ENCODE measurements around the gene GSTO2. TPM values are rescaled to one million over a fixed set of nuclear protein-coding genes. Genes with fewer than 3 reads are reported as not detected.
A peak's percentile ranks its signal among the peaks of the same experiment; 100 is the strongest.

Gene GSTO2
- total RNA-seq, 2 experiments from 2014 or later: 1.6 TPM

GRCh38 chr10:104351061-104351702 is 82.2 kb downstream of the GSTO2 start:
- H3K9me2 ChIP-seq (ENCODE audit: insufficient read depth, low read length): no peaks in the 10 kb centered on the region
- H3K9me3 ChIP-seq (ENCODE audit: low read length): no peaks in the 10 kb centered on the region
- H3K4me3 ChIP-seq (ENCODE audit: low read depth, low read length, poor library complexity, severe bottlenecking): no peak overlapping the region
- no peaks in the 10 kb centered on the region for H3K36me3 ChIP-seq (ENCODE audit: insufficient read depth, low read length)
- H4K20me1 ChIP-seq (ENCODE audit: insufficient read depth, low read length): no peaks in the 10 kb centered on the region
- no TSS peak for BruUV-seq (replicated peaks)
- H3K4me1 ChIP-seq (ENCODE audit: insufficient read depth, low read length, poor library complexity, severe bottlenecking): peaks cover 53% of the 10 kb centered on the region
- H3K27ac ChIP-seq (ENCODE audit: low read depth, low read length, poor library complexity, severe bottlenecking): no peak overlapping the region
- intact Hi-C loops (cut with micrococcal nuclease; ENCODE audit: unreplicated experiment): loop anchor here (5.0 kb wide), 1 partner anchor 229 kb away; the partner anchor contains the start of gene SFR1
- TF ChIP-seq EZH2phosphoT487 (IDR thresholded peaks at IDR 0.05; ENCODE audit: borderline replicate concordance, low read depth, low read length) (no peak), CTCF (conservative IDR thresholded peaks at IDR 0.05; ENCODE audit: low read length) (no peak)
- no peak overlapping the region for H2AFZ ChIP-seq (ENCODE audit: low read length)
- POLR2A ChIA-PET: interaction anchor here (0.7 to 1.3 kb wide), 5 partner anchors 29 to 368 kb away, joined by 3 to 4 read pairs (median 4); no protein-coding TSS in a partner anchor
- no peak for DNase-seq (ENCODE audit: low spot score)
- H3K4me2 ChIP-seq (ENCODE audit: low read length): no peak overlapping the region
- CTCF ChIA-PET (ENCODE audit: unreplicated experiment): interaction anchor here (1.4 to 3.5 kb wide), 4 partner anchors 45 to 60 kb away, joined by 4 to 28 read pairs (median 6); no protein-coding TSS in a partner anchor
- H3K79me2 ChIP-seq (ENCODE audit: insufficient read depth, low read depth, low read length): no peaks in the 10 kb centered on the region

GRCh38 chr10:104351919-104352318 is 82.9 kb downstream of the GSTO2 start:
- Histone ChIP-seq H3K36me3 (ENCODE audit: insufficient read depth, low read length) (no peaks in the 10 kb centered on the region), H4K20me1 (ENCODE audit: insufficient read depth, low read length) (no peaks in the 10 kb centered on the region), H3K4me3 (ENCODE audit: low read depth, low read length, poor library complexity, severe bottlenecking) (peak overlapping the region; percentile 68), H3K9me2 (ENCODE audit: insufficient read depth, low read length) (no peaks in the 10 kb centered on the region), H3K79me2 (ENCODE audit: insufficient read depth, low read depth, low read length) (no peaks in the 10 kb centered on the region), H3K9me3 (ENCODE audit: low read length) (no peaks in the 10 kb centered on the region), H3K4me2 (ENCODE audit: low read length) (peak overlapping the region; percentile 77), H2AFZ (ENCODE audit: low read length) (peak overlapping the region; percentile 3; the same call in 1 of the 2 replicates), H3K27ac (ENCODE audit: low read depth, low read length, poor library complexity, severe bottlenecking) (no peak overlapping the region), H3K4me1 (ENCODE audit: insufficient read depth, low read length, poor library complexity, severe bottlenecking) (peaks cover 49% of the 10 kb centered on the region)
- intact Hi-C loops (cut with micrococcal nuclease; ENCODE audit: unreplicated experiment): loop anchor here (5.0 kb wide), 1 partner anchor 230 kb away; the partner anchor contains the start of gene SFR1
- ChIA-PET POLR2A (interaction anchor here (0.6 to 1.0 kb wide), 6 partner anchors 14 to 369 kb away, joined by 3 to 4 read pairs (median 3); partner anchors contain the start of gene ITPRIP), CTCF (ENCODE audit: unreplicated experiment) (interaction anchor here (1.8 to 3.5 kb wide), 2 partner anchors 46 to 60 kb away, joined by 8 to 28 read pairs; no protein-coding TSS in a partner anchor)
- BruUV-seq (replicated peaks): no TSS peak
- no peak for DNase-seq (ENCODE audit: low spot score)
- TF ChIP-seq EZH2phosphoT487 (IDR thresholded peaks at IDR 0.05; ENCODE audit: borderline replicate concordance, low read depth, low read length): no peak
- TF ChIP-seq CTCF (conservative IDR thresholded peaks at IDR 0.05; ENCODE audit: low read length): no peak
